Left lobe of liver (tissue), 2 donors: ENCODE measurements around the gene SLC38A10. TPM values are rescaled to one million over a fixed set of nuclear protein-coding genes. Genes with fewer than 3 reads are reported as not detected.

Experiments
- ATAC-seq: fragments of 200-7000 bp; cut with Tn5 transposase; one replicate; pipeline ENCODE4 v1.9.1; 2020; ENCODE audit warnings: mild to moderate bottlenecking, moderate library complexity
- DNase-seq: peaks from one replicate; pipeline ENCODE4 v3.0.0-alpha.2; 2020; ENCODE audit warnings: low spot score
- total RNA-seq: library from RNA; stranded (reverse); gene quantifications from one replicate; pipeline ENCODE4 v1.2.1, GENCODE V29; 2021
- donor health status: DM: no; HTN: no; CAD: no; lungs with moderate emphysema.
- donor health status: DM: no; HTN: yes; CAD: no.

Gene SLC38A10
- total RNA-seq, 1 donor from 2014 or later, result 101 TPM

DNA sequence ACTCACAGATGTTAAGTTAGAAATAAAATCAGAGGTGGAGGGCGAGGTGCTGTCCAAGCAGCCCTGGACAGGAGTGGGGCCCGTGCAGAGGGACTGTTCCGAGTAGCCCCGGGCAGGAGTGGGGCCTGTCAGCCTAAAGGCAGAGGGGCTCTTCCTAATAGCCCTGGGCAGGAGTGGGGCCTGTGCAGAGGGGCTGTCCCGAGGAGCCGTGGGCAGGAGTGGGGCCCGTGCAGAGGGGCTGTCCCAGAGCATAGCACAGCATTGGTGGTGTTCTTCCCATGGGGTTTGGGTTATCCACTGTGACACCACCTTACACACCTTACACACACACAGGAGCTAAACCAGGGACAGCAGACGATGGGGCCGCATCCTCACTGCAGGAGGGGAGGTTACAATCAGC is 82.7 kb downstream of the SLC38A10 start:
- ATAC-seq (no peak), DNase-seq (no peak)

DNA sequence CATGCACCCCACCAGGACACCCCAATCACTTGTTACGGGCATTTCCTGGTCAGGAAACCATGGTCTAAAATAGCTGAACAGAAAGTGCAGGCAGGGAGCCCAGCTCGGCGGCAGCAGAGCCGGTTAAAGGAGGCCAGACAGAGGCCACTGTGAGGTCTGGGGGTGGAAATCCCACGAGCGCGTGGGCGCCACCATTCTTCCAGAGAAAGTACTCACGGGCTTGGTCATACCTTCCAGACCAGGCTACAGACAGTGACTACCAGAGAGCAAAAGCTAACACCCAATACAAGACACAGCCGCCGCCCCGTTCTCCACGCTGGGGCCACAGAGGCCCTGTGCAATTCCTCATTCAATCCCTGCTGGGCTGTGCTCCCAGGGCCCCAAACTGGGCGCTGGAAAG is 84.2 kb downstream of the SLC38A10 start:
- no peak for ATAC-seq
- DNase-seq, result no peak

DNA sequence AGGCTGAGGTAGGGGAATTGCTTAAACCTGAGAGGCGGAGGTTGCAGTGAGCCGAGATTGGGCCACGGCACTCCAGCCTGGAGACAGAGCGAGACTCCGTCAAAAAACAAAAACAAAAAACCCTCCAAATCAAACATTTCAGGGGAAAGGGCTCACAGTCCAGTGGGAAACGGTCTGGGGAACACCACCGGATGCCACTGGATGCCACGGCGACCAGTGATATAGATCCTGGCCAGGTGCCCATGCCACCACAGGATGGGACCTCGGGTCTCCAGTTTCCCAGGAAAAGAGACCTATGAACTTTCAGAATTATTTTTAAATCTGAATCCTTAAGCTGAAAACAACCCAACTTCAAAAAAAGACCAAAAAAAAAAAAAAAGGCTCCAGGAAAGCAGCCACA is 84.6 kb downstream of the SLC38A10 start:
- DNase-seq (no peak), ATAC-seq (no peak)

DNA sequence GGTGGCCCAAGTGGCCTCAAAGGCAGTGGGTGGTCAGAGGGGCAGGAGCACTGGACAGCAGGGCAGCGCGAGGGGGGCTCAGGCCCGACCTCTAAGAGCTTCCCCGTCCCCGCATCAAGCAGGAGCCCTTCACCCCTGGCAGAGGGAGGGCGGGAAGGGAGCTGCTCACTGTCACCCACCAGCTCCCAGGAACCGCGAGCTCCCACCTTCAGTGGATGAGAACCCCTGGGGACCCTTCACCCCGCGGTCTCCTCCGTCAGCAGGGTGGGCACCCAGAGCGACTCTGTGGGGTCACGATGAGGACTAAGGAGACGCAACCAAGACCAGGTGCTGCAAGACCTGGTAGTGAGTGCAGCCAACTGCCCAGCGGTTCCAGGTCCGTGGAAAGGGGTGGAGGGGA is 86.0 kb downstream of the SLC38A10 start:
- DNase-seq (no peak), ATAC-seq (no peak)

DNA sequence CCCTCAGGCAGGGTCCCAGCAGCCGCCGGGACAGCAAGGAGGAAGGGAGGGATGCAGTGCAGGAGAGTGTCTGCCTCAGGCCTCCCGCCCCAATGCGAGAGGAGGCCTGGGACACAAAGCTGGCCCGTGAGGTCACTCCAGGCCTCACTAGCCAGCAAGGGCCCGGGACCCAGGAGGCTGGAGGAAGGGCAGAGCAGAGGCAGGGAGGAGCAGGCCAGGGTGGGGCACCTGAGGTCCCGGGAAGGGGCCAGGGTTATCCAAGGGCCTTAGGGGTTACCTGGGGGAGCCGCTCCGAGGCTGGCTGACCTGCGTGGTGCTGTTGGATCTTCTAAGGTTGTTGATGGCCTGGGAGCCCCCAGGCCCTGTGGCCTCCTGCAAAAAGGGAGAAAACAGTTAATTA is 86.5 kb downstream of the SLC38A10 start:
- DNase-seq (no peak), ATAC-seq (no peak)

DNA sequence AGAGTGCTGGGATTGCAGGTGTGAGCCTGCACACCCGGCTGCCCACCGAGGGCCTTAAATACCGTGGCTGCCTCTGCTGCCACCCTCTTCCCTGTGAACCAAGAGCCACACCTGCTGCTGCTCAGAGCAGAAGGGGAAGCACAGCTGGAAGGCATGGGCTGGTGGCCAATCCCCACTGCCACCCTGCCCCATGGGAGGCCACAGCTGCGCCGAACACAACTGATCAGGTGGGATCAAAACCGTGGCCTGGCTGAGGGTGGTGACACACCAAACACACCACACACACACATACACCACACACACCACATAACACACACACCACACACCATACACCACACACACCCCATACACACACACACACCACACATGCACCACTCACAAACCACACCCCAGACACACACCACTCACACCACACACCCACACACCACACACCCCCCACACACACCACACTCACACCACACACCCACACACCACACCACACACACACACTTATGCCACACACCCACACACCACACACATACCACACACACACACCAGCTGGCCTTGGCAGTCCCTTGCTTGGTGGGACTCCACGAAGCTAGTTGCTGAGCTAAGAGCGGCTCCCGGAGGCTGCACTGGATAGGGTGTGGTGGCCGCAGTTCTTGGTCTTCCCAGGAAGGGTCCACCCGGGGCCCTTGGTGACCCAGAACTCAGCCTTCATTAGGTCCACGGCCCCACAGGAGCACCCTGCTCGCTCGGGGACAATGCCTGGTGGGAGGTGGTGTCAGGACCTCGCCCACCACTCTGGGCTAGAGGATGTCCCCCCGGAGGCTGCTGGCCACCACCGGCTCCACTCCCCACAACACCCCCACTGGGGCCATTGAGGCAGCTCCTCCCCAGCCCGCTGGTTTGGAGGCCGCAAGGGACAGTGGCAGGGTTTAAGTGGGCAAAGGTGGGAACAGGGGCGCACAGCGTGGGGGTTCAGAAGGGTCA is 87.2 kb downstream of the SLC38A10 start:
- ATAC-seq, result no peak
- no peak for DNase-seq

DNA sequence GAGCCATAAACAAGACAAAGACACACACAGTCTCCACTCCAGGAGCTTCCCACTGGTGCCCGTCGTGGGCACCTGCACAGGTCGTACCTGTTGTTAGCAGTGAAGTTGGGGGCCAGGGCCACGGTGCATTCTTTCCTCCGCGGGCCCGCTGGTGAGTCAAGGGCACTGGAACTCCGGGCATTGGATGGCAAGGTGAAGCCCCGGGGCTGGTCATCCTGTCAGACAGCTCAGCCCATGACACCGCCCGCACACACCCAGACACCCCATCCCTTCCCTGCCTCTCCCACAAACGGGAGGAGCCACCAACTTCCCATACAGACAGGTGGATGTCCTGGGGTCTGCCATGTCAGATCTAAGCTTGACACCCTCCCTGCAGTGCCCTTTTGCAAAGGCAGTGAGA is 88.5 kb downstream of the SLC38A10 start:
- no peak for DNase-seq
- ATAC-seq, result no peak

DNA sequence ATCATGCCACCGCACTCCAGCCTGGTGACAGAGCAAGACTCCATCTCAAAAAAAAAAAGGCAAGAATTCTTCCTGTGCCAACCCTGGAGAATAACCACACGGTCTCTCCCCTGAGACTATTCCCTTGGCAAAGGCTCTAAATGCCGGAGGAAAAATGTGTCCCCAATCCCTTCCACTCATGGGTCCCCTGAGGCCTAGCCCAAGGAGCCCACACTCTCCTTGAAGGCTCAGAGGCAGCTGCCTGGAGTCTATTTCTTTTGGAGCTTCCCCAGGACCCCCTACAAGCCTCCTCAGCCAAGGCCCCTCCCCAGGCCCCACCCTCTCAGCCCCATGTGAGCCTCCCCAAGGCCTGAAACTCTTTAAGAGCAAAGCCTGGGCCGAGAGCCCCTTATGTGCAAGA is 88.9 kb downstream of the SLC38A10 start:
- ATAC-seq, result no peak
- DNase-seq, result no peak

DNA sequence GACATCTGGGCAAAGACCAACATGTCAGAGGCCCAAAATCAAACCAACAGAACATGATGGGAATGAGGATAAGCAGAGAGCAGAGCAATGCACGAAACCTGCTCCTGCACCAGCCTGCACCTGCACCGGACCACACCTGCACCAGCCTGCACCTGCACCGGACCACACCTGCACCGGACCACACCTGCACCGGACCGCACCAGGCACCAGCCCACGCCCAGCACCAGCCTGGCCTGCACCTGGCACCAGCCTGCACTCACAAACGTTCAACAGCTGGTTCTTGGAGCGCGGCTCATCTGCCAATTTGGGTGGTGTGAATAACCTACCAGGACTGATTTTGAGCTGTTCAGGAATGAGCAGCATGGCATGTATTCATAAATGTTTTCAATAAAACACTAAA is 90.5 kb downstream of the SLC38A10 start:
- ATAC-seq, result no peak
- no peak for DNase-seq

DNA sequence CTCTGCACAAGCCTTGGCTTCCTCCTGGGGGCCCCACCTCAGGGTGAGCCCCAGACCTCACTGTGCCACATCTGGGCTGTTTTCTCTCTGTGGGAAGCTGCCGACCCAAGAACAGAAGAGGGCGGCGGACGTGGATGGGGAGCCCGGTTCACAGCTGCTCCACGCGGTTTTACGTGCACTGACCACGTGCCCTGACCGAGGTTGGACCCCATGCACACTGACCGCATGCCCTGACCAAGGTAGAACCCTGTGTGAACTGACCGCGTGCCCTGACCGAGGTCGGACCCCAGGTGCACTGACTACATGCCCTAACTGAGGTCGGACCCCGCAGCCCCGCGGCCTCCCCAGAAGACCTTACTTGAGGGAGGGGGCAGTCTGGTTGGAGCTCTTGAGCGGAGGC is 92.0 kb downstream of the SLC38A10 start:
- DNase-seq (no peak), ATAC-seq (no peak)

DNA sequence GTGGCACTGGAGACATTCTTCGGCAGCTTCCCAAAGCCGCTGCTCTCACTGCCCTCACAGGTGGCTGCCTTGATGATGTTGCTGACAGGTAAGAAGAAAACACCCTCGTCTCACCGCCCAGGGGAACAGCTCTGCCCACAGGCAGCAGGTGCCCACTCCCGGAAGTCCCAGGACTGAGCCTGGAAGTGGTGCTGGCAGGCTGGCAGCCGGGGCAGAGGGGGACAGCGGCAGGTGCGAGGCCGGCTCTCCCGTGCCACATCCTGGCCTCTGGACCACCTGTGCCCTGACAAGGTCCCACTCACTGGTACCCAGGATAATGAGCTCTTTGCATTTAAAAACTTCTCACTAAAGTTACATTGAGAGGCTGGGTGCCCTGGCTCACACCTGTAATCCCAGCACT is 92.8 kb downstream of the SLC38A10 start:
- ATAC-seq (no peak), DNase-seq (no peak)

DNA sequence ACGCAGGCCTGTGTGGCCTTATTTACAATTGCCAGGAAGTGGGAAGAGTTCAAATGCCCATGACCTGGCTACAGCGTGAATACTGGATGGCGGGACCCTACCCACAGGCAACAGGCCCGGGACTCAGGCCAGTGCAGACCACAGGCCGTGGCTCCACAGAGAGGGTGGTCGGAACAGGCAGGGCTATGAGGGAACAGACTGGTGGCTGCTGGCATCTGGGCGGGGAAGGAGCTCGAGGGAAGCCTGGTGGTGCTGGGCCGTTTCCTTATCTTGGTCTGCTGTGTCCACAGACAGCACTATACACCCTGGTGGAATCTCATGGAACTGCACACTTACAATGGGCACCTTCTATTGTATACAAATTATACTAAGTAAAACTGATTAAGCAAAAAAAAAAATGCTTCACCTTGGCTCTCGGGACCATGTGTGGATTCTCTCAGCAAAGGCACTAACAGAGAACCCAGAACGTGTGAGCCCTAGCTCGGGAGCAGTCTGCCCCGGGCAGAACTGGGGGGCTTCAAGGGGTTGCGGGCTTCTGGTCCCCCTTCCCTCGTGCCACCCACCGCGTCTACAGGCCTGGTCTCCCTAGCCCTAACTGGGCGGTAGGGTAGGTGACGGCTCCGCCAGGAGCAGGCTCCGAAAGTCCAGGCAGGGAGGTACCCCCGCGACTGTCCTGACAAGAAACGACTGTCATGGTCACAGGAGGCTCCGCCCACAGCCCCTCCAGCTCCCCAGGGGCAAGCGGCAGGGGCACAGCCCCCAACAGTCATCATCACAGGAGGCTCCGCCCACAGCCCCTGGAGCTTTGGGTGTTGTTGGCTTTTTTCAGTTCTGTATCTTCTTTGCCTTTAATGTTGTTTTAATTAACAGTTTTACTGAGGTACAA is 94.2 kb downstream of the SLC38A10 start:
- DNase-seq (no peak), ATAC-seq (peak; percentile 87)

DNA sequence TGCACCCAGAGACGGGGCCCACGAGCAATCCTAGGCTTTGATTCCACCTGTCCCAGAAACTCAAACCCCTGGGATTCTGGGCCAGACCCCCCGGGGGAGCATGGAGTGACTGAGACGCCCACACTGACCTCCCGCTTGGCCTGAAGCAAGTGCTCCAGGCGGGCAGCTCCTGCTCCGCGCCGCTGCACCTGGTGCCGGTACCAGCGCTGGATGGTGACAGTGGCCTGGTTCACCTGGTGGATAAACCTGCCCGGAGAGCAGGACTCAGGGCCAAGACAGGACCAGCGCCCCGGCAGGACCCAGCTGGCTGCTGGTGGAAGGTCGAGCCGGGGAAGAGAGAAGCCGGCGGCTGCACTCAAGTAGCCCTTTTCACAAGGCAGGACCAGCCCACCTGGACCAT is 94.9 kb downstream of the SLC38A10 start:
- no peak for ATAC-seq
- DNase-seq, result no peak

DNA sequence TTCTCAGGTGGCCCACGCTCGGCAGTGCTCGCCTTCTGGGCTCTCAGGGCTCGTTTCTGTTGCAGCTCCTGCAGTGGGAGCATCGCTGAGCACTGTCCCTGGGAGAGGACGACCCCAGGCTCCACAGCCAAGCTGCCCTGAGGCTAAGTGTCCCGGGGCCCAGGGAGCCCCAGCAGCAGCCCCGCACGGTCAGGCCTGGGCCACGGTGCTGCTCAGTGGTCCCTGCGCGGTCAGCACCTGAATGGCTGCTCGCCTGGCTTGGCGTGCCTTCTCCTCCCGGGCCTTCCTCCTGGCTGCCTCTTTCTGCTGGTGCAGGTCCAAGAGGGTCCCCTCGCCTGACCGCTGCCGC is 95.7 kb downstream of the SLC38A10 start:
- ATAC-seq (no peak), DNase-seq (no peak)

DNA sequence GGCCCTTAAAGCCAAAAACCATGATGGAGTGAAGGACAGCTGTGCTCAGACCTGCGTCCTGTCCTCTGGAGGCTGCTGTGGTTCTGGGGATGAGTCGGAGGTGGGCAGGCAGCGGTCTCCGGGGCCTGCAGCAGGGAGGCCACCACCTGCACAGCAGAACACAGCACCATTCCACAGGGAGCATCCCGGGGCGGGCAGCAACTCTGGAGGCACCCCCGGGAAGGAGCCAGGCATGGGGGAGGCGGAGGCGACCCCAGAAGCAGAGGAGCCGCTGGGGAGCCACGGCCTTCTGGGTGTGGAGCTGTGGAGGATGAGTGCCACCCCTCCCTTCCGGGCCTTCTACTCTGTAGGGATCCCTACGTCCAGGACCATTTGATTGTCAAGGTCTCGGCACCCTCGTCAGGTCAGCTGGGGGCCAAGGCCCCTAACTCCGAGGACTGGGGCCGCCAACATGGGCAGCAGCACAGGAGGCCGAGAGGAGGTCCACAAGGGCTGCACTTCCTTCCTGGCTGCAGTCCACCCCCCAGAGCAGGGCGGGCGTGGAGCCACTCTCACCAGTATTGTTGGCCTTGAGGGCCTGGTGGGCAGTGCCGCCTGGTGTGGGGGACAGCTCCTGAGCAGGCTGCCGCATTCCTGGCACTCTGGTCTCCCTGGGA is 96.2 kb downstream of the SLC38A10 start:
- DNase-seq (no peak), ATAC-seq (no peak)

DNA sequence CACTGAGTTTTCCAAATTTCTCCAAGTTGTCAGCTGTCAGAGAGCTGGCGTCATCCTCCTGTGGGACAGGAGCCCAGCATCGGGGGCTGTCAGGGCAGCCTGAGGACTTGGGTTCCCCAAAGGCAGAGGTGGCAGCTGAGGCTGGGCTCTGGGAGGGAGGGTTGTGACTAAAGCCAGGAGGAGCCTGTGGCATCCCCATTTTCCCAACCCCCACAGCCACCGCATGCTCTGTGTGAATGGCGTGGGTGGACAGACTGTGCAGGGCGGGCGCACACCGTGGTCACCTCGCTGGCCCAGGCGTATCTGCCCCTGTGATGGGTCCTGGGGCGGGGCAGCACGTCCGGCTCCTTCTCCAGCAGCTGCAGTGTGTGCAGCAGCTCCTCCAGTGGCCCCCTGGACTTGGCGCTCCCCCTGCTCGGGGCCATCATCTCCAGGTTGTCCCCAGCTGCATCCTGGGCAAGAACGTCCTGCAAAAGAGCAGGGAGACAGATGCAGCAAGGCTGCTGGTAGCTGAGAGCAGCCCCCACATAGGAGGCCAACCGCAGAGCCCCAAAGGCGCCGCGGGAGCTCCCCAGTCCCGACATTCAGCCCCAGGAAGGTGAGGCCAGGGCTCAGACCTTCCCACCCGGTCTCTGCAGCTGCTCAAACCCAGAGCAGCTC is 97.1 kb downstream of the SLC38A10 start:
- DNase-seq (no peak), ATAC-seq (no peak)

DNA sequence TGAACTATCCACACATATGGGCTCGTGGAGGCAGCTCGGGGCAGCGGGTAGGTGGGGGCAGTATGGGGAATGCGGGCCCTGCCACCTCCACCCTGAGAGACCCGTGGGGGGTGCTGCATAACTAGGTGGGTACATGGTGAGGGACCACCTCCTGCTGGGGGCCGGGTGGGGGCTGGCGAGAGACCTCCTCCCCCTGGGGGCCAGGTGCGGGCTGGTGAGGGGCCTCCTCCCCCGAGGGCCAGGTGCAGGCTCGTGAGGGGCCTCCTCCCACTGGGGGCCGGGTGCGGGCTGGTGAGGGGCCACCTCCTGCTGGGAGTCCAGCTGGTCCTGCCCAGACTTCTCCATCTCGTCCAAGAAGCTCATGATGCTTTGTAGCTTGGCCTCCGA is 97.7 kb downstream of the SLC38A10 start:
- ATAC-seq (no peak), DNase-seq (no peak)

DNA sequence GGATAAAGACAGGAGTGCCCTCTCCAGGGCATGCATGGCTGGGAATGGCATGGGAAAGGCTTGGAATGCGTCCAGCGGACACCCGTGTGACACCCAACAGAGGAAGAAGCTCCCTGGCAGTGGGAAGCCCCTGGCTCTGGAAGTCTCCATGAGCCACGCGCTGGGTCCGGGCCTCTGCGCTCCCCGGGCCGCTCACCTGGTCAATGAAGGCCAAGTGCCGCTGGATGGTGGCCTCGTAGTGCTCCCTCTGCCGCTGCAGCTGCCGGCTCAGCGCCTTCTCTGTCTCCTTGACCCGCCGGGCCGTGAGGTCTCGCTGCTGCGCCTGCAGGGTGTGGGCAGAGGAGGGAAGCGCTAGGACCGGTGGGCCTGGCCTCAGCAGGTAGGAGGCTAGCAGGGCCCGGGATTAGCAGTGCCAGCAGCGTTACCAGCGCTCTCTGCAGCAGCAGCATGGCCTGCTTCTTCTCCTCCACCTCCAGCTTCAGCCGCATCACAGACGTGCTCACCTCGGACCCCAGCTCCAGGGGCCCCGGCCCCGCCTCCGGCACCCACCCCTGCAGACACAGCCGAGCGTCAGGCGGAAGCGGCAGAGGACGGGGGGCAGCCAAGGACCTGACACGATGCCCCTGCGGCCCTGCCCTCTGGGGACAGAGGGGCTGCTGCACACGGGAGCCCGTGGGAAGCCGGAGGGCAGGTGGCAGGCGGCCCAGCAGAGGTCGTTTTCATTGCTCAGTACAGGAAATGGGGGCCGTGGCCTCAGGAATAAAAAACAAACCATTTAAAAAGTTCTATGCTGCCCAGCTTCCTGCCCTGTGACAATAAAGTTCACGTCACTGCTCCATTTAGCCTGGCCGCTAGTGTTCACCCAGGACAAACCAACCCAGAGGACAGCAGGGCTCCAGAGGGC is 98.3 kb downstream of the SLC38A10 start:
- DNase-seq (no peak), ATAC-seq (peak; percentile 6)

DNA sequence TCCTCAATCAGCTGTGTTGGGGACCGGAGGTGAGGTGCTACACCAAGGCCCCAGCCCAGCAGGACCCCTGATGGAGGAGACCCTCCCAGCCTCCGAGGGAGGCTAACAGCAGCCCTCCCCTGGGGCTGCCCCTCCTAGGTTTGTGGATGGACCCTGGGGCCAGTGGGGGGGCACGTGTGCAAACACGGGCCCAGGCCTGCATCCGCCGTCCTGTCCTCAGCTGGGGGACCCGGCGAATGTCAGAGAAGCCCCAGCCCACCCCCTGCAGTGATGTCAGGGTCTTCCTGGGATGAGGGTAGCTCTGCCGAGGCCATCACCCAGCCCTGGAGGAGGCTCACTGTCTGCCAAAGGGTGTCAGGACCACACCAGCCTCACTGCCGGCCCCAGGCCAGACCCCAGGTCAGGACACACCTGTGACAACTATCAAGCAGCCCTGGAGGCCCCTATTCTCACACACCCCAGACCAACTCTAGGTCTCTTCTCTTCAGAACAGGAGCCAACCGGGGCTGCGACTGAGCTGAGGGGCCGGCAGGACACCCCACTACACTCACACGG is 99.1 kb downstream of the SLC38A10 start:
- DNase-seq (no peak), ATAC-seq (no peak)
